HTERT RPE-1 (cell line): ENCODE data around the gene TCFL5.
"Not testable (repeated sequence)": the region's sequence is repeated elsewhere in the genome, so short reads cannot be mapped to it uniquely, and the experiment has no call there.

Experiments used
- in situ Hi-C: fragments of 300-500 bp; cut with MboI; formaldehyde crosslinking; loops from 4 replicates; pipeline ENCODE4 v1.14.3; 2020; ENCODE audit warnings: low sequenced_read_pairs

The TCFL5 gene

DNA sequence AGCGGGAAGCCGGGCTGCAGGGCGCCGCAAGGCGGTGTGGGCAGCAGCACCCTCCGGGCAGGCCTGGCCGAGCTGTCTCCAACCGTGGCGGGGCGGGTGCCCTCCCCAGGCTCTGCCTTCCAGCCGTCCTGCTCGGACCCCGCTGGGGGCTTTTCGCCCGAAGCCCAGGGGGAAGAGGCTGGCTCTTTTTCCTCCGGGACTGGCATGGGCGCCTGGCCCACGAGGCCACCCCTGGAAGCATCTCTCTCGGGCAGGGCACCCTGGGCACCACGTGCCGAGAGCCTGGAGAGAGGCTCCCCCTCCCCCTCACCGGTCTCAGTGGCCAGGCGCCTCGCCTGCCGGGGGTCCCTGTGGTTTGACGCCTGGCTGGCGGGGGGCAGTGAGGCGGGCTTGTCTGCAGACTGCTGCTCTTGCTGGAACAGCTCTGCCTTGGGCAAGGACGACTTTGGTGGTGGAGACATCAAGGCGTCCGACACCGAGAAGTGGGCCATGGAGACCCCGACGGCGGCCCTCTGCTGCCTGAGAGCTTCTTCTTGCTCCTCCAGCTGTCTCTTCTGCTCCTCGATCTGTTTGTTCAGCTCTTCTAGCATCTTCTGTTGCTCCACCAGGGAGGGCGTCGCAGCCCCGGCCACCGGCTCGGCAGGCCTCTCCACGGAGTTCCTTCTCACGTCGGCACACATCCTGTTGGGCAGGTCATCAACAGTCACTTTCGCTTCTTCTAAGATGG lies 19.5 kb upstream of the TCFL5 start:
- in situ Hi-C loops, result no loop called here

DNA sequence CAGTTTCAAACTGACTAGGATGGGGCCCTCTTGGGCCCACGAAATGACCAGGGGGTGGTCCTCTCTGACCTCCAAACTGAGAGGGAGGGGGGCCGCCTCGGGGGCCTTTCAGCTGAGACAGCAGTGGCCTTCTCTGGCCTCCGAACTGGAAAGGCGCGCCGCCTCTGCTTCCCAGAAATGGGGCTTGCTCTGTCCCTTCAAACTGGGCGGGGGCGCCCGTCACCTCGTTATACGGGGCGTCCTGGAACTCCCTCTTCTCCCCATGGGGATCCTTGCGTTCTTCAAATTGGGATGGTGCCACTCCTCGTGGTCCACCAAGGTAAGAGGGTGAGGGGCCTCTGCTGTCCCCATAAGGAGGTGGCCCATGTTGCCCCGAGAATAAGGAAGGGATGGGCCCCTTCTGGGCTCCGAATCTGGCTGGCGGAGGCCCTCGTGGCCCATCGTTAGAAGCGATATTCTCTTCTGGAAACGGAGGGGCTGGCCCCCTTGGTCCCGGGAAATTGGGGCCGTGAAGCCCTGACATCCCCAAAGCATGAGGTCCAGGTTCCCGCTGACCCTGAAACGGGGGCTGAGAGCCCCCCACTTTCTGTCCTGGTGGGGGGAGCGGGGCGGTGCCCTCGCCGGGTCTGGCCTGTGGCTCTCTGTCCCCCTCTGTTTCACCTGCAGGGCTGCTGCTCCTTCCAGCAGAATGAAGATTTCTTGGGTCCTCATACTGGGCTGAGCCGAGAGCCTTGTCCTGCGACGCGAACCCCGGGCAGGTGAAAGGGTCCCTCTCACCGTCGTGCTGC lies 18.7 kb upstream of the TCFL5 start:
- in situ Hi-C loops, result no loop called here

DNA sequence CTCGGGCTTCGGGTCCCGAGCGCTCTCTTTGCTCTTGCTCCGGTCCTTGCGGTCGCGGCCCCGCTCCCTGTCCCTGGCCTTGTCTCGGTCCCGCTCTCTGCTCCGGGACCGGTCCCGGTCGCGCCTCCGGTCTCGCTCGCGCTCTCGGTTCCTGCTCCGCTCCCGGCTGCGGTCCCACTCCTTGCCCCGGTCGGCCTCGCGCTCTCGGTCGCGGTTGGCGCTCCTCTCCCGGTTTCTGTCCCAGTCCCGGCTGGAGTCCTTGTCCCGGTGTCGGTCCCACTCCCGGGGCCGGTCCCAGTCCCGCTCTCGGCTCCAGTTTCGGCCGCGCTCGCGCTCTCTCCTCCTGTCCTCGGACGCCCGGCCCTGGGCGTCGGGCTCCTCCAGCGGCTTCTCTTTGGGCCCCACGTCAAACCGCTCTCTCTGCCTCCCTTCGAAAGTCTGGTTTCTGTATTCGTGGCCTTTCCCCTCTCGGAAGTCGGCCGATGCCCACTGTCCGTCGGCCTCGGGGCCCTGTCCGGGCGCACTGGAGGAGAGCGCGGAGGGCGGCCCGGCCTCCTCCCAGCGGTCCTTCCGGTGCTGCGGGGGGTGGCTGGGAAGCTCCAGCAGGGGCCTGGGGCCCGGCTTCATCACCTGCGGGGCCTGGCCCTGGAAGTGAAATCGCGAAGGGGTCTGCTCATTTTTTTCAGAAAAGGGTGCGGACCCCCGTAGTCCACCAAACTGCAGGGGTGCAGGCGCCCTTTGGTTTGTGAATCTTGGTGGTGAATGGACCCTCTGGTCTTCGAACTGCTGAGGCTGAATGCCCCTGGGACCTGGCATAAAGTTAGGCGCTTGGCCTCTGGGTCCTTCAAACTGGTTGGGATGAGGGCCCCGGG lies 17.9 kb upstream of the TCFL5 start:
- in situ Hi-C loops, result no loop called here

DNA sequence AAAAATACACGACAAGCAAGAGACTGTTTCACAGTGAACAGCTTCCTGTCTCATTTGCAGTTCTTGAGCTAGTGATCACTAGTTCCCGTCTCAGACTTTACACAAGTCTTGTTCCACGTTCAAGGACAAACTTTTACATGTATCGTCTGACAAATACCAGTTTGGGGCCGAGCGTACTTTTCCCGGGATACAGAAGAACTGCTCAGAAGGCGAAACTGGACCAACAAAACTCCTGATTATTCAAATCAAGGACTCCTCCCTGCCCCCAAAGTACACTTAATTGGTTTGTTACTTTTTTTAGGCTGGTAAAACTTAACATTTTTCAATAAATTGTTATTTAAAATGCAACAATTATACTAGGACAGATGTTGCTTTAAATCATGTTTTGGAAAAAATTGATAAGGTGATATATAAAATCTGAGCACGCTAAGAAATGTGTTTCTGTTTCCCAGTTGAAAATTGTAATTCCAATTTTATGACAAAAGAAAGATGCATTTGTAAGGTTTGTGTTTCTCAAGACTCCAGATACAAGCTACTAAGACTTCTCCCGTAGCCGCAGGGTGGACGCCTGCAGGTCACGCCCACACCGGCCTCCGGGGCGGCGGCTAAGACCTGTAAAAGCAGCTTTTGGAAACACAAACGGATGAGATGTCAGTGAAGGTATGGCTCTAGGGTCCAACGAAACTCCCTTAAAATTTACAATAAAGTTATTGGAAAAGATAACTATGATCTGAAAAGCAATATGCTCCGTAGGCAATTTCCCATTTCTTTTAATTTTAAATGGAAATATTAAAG lies 16.8 kb upstream of the TCFL5 start:
- in situ Hi-C loops, result no loop called here

DNA sequence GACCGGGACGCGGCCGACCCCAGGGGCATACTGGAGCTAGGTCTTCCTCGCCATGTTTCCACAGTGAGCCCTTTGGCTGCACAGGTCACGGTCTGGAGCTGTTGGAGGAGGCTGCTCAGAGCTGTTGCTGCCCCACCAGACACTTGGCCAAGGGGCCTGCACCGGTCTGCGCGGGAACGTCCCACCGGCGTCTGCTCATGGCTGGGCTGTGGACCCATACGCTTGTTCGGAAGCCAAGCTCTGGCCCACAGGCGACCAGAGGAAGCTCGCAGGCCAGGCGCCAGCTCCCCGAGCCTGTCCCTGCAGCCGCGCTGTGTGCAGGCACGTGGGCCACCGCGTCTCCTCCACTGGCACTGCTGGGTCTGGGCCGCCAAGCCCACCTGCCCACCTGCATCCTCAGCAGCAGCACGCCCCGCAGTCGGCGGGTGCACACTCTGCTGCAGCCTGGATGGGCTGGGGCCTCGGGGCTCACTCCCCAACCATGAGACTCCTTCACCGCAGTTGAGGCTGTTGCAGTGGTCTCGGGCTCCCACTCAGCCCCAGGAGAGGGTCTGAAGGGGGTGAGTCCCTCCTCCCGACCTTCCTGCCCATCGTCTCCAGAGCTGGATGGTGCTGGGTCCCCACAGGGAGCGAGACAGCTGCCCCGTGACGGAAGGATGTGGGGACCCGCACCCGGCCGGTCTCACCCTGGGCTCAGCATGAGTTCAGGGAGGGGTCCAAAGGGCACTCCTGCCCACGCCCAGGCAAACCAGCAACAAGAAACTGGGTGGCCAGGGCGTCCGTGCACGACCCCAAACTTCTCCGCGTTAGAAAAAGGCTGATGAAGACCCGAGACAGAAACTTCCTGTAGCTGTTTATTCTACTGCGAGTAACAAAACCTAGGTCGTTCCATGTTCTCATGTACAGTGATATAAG lies 15.5 kb upstream of the TCFL5 start:
- in situ Hi-C loops, result no loop called here

DNA sequence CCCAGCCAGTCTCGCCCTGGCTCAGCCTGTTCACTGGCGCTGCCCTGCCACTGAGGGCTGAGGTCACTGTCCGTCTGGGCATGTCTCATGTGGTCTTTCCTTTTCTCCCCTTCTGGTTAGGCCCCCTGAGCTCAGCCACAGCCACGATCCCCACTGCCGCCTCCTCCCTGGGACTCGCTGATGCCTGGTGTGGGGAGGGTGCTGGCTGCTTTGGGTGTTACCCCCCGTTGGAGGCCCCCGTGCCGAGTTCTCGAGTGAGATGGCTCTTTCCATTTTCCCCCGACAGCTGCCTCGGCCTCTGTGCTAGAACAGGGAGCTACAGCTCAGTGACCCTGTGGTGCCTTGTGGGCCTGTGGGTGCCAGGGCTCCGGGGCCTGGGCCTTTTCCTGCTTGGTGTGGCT lies 14.9 kb upstream of the TCFL5 start:
- in situ Hi-C loops, result no loop called here

DNA sequence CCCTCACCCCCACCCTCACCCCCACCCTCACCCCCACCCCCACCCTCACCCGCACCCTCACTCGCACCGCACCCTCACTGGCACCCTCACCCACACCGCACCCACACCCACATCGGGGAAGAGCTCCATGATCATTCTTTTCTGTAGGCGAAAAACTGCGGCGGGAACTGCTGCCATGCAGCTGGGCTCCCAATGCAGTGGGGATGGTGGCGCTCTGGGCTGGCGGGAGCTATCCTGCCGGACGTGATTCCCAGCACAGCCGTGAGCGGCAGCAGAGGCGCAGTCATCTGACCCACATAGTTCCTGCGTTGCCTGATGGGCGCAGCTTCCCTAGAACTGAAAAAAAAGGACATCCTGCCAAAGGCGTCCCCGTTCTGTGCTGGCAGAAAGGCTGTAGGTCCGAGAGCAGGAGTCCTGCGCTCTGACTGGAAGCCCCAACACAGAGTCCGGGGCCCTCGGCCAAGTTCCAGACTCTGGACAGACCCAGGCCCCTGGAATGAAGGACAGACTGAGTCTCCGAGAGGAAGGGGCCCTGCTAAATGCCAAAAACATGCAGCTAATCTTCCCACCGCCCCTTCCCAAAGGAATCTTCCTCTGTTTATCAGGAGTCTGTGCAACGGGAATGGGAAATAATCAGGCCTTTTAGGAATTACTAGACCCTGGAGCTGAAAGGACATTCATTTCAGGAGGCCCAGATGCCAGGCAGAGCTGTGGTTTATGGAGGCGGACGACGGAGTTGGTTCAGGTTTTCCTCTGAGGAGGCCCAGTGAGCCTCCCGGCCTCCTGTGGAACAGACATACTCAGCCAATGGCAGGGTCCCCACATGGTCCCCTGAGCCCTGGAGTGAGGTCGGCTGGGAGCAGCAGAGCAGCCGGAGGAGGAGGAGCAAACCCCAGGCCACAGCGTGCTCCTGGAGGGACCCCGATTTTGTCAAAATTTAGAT lies 14.1 kb upstream of the TCFL5 start:
- in situ Hi-C loops, result no loop called here

DNA sequence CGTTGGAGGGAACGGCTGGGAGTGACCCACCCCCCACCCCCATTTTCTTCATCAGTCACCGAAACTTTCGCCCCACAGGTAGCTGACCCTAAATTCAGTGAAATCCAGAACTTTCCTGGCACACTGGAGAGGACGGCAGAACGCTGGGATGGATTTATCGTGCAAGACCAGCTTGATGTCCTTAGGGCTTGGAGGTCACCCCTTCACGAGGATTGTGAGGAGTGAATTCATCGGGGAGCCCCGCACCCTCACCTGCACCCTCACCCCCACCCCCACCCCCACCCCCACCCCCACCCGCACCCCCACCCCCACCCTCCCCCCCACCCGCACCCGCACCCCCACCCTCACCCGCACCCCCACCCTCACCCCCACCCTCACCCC lies 13.3 kb upstream of the TCFL5 start:
- in situ Hi-C loops, result no loop called here

DNA sequence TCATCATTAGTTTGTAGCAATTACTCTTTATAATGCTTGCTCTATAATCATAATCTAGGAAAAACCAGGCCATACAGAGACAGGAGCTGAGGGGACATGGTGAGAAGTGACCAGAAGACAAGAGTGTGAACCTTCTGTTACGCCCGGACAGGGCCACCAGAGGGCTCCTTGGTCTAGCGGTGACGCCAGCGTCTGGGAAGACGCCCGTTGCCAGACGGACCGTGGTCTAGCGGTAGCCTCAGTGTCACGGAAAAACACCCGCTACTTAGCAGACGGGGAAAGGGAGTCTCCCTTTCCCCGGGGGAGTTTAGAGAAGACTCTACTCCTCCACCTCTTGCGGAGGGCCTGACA lies 12.0 kb upstream of the TCFL5 start:
- in situ Hi-C loops, result not testable (repeated sequence)

DNA sequence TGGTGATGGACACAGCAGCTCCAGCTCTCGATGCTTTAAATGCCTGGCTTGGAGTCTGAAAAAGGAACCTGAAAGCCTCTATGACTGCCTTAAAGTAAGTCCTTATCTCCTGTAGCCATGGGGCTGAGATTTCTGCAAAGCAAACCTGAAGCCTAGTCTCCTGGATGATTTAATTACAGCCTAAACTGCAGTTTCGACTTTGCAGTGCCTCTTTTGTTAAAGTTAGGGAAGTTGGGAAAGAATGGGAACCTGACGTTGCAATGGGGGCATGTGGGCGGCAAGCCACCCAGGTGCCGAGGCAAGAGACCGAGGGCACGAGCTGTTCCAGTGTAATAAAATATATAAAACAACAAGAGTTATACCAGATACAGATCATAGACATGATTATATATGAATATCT lies 11.7 kb upstream of the TCFL5 start:
- in situ Hi-C loops, result no loop called here

DNA sequence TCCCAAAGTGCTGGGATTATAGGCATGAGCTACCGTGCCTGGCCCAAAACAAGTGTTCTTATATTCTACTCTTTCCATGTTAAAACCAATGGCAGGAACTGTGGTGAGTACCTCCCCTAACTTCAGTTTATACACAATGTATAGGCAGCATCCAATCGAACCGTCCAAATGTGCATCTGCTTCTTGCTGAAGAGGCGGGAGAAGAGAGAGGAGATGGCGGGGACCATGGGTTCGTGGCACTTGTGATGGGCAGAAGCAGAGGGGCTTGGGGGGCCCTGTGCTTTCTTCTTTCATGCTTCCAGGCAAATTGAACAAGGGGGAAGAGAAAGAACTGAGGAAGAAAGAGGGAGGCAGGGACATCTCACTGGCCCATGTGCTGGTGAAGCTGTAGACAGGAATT lies 11.2 kb upstream of the TCFL5 start:
- in situ Hi-C loops, result no loop called here

DNA sequence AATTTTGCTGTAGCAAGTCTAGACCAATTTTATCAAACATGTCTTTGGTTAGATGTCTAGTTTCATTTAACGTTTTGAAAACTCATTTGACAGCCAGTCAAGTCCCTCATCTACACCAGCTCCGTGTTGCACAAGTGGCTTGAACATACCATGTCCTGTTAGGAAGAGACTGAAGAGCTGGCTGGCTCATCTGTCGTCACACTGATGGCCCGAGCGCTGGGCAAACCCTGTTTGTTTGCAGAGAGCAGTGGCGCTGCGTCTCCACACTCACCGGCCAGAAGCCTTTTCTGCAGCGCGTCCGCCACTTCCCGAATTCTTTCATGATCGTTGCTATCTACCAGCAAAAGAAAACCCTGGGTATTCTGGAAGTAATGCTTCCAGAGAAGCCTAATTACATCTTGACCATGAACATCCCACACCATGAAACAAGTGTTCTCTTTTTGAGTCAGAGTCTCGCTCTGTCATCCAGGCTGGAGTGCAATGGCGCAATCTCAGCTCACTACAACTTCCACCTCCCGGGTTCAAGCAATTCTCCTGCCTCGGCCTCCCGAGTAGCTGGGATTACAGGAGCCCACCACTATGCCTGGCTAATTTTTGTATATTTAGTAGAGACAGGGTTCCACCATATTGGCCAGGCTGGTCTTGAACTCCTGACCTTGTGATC lies 10.7 kb upstream of the TCFL5 start:
- in situ Hi-C loops, result no loop called here

DNA sequence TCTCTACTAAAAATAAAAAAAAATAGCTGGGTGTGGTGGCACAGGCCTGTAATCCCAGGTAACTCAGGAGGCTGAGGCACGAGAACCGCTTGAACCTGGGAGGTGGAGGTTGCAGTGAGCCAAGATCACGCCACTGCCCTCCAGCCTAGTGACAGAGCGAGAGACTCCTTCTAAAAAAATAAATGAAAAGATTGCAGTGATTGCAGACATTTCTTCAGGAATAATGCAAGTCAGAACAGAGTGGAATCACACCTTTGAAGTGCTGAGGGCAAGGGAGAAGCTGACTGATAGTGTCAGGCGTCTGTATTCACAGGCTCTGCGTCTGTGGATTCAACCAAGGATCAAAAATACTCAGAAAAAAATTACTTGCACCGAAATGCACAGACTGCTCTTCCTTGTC lies 2.6 kb upstream of the TCFL5 start:
- in situ Hi-C loops, result no loop called here

DNA sequence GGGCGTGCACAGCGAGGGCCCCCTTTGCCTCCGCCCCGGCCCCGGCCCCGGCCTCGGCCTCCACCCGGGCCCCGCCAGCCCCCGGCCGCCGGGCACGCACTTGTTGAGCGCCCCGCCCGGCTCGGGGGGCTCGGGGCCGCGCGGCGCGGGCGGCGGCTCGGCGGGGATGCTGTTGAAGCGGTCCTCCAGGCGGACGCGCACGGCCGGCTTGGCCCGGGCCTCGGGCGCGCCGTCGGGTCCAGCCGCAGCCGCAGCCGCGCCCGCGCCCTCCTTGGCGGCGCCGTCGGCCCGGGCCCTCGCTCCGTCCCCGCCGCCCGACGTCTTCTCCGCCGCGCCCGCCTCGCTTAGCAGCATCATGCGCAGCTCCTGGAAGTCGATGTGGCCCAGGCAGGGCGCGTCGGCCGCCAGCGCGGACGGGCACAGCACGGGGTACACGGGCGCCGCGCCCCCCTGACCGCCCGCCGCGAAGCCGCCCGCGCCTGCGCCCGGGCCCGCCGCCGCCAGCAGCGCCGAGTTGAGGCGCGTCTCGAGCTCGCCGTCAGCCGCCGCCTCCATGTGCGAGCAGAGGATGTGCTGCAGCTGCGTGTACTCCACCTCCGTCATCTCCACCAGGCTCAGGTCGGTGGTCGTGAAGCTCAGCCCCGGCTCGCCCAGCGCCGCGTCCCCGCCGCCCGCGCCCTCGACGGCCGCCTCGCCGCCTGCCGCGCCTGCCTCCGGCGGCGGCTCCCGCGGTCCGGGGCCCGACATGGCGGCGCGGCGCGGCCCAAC lies 514 bp downstream of the TCFL5 start:
- in situ Hi-C loops, result no loop called here

DNA sequence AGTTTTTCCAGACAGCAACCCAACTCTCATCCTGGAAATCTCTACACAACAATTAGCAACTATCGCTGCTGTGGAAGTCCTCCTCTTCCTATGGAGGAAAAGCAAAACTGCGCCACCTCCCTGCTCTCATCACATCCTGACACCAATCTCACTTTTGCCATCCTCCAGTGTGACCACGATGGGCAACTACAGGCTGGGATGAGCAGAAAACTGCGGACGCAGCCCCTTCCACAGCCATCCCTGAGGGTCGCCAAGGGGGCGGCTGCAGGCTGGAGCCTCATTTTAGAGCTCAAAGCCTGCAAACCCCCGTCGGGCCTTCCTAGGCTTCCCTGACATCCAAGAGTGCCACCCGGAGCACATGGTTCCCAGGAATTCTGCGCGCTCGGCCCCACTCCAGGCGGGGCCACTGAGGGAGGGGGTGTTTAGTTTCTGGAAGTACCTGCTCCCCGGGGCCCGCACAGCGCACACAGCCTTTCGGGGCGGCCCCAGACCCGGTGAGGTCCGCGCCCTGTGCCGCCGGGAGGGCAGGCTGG lies 1.2 kb downstream of the TCFL5 start:
- in situ Hi-C loops, result no loop called here

DNA sequence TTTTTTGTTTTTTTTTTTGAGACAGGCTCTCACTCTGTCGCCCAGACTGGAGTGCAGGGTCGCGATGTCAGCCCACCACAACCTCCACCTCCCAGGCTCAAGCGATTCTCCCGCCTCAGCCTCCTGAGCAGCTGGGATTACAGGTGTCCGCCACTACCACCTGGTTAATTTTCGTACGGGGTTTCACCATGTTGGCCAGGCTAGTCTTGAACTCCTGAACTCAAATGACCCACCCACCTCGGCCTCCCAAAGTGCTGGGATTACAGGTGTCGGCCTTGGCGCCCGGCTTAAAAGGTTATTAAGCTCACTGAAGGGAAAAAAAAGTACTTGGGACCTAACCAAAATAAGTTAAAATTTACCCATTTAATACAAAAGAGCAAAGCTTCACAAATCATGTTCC lies 1.9 kb downstream of the TCFL5 start:
- in situ Hi-C loops, result no loop called here
